GM19099 (cell line): Measurements from ENCODE around the gene AVP.

Source experiments
- POLR2A ChIP-seq: IDR thresholded peaks from 3 replicates; pipeline ENCODE4 v1.6.1; 2011; ENCODE audit warnings: low read depth; ENCODE audit not compliant: insufficient read length; ENCODE audit errors: extremely low read depth

AVP gene

GRCh38 chr20:3093861-3094361, 9.4 kb upstream of the AVP start:
- no peak for TF ChIP-seq POLR2A

- TF ChIP-seq POLR2A, result no peak
Observed at GRCh38 chr20:3092611-3093379, 8.3 kb upstream of the AVP start.

- TF ChIP-seq POLR2A, result no peak
Observed at GRCh38 chr20:3090565-3090964, 6.0 kb upstream of the AVP start.

DNA sequence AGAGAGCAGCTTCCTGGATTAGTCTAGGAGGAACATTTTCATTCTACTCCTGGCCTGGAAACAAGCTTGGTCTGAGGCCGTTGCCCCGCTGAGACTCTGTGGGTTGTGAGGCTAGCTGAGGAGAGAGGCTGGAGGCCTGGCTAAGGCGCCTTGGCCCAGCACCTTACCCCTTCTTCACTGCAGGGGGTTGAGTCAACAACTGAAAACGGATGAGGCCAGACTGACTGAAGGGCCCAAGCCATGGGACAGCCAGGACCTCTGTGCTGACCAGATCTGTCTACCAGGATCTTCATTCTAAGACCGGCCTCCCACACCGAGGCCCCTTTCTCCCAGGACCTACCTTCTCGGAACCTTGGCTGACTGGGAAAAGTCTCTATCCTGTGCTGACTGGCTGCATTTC, 3.5 kb upstream of the AVP start:
- TF ChIP-seq POLR2A, result no peak

GRCh38 chr20:3085571-3086072, 1.1 kb upstream of the AVP start:
- TF ChIP-seq POLR2A, result no peak

DNA sequence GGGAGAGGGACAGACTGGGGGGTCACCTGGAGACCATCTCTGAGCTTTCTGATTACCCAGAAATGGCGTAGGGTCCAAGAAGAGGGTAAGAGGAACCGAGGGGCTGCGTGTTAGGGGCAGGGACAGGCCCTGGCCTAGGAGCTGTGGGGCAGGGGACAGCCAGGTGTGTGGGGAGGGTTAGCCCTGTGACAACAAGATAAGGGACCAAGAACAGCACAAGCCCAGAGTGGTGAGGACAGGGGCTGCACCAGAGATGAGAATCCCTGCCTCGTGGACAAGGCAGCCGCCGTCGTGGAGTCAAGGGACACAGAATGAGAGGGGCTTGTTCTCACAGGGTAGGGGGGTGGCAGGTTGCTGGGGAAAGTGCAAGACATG, 449 bp upstream of the AVP start:
- TF ChIP-seq POLR2A, result no peak

- no peak for TF ChIP-seq POLR2A
Observed at GRCh38 chr20:3082955-3083952, 1.3 kb downstream of the AVP start.

DNA sequence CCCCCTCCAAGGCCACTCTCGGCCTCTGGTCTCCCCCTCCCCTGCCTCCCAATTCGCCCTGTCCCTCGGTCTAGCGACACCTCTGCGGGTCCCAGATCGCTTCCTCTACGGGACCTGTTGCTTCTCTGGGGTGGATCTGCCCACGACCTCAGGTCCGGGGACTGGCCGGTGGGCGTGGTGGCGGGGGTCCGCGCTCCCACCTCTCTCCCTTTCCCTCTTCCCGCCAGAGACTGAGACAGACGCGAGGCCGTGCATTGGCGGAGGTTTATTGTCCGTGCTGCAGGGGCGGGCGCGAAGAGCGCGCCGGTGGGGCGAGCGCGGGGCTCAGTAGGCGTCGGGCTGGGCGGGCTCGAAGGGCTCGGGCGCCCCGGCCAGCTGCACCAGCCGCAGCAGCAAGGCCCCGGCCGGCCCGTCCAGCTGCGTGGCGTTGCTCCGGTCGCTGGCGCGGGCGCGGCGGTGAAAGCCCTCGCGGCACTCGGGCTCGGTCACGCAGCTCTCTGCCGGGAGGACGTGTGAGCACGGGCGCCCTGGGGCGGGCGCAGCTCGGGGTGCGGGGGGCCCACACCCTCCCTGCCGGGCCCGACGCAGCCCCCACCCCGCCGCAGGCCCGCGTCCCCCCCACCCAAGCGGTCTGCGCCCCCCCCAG, 2.1 kb downstream of the AVP start:
- no peak for TF ChIP-seq POLR2A

- TF ChIP-seq POLR2A, result no peak
Observed at GRCh38 chr20:3081641-3082040, 2.9 kb downstream of the AVP start.

- TF ChIP-seq POLR2A, result no peak
Observed at GRCh38 chr20:3080939-3081388, 3.6 kb downstream of the AVP start.

- TF ChIP-seq POLR2A, result no peak
Observed at GRCh38 chr20:3077618-3078134, 6.8 kb downstream of the AVP start.

- TF ChIP-seq POLR2A, result no peak
Observed at GRCh38 chr20:3074812-3075211, 9.7 kb downstream of the AVP start.

DNA sequence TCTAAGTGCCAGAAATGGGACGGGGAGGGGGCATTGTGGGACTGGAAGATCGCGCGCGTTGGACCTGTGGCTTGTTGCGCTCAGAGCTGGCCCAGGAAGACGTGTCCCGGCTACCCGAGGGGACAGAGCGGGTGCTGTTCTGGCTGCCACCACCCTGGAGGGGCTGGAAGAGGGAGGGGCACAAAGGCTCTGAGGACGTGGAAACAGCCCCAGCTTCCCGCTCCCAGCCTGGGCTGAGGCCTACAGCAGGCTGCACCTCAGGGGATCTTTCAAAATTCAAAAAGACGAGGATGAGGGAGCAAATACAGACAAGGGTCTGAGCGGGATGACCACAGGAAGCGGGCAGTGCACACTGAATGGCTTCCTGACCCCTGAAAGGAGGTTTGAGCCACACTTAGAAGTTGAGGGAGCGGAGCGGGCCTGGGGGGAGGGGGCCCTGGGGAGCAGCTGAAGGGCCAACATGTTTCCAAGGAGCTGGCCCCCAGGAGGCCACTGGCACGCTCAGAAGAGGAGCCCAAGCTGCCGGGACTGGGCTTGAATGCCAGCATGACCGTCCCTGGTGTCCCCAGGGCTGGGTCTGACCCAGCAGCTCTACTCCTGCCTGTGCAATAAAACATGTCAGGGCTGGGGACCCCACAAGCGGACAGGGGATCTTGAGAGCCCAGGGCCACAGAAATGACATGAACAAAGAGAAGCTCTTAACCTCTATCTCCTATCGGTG, 11.8 kb downstream of the AVP start:
- no peak for TF ChIP-seq POLR2A

DNA sequence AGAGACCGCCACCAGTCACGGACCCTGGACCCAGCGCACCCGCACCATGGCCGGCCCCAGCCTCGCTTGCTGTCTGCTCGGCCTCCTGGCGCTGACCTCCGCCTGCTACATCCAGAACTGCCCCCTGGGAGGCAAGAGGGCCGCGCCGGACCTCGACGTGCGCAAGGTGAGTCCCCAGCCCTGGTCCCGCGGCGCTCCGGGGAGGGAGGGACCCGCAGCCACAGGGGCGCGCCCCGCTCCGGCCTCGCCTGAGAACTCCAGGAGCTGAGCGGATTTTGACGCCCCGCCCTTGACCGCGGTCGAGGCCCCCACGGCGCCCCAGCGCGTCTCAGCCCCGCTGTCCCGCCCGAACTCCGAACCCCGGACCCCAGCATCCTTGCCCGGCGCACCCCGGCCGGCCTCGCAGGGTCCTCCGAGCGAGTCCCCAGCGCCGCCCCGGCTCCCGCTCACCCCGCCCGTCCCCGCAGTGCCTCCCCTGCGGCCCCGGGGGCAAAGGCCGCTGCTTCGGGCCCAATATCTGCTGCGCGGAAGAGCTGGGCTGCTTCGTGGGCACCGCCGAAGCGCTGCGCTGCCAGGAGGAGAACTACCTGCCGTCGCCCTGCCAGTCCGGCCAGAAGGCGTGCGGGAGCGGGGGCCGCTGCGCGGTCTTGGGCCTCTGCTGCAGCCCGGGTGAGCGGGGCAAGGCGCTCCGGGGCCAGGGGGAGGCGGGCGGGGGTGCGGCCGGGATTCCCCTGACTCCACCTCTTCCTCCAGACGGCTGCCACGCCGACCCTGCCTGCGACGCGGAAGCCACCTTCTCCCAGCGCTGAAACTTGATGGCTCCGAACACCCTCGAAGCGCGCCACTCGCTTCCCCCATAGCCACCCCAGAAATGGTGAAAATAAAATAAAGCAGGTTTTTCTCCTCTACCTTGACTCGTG, 12.7 kb downstream of the AVP start, which contains the start of gene OXT:
TSS of gene OXT (plus strand) at position 11 of the 920 bp plus-strand sequence. CDS start at position 47, 36 bp downstream.
- no peak for TF ChIP-seq POLR2A

DNA sequence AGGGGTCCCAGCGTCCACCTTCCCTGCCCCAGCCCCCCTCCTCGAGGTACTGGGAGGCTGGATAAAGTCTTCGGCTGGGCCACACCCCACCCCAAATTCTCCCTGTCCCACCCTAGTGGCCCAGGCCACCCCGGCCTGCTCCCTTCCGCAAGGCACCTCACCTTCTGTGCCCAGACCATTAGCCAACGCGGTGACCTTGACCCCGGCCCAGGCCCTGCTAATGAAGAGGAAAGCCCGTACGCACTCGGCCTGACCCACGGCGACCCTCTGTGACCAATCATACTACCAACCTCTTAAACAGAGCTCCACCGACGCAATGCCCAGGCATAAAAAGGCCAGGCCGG, 13.3 kb downstream of the AVP start:
- TF ChIP-seq POLR2A, result no peak
